ENCODE measurements around the gene CD22.

Gene CD22

DNA sequence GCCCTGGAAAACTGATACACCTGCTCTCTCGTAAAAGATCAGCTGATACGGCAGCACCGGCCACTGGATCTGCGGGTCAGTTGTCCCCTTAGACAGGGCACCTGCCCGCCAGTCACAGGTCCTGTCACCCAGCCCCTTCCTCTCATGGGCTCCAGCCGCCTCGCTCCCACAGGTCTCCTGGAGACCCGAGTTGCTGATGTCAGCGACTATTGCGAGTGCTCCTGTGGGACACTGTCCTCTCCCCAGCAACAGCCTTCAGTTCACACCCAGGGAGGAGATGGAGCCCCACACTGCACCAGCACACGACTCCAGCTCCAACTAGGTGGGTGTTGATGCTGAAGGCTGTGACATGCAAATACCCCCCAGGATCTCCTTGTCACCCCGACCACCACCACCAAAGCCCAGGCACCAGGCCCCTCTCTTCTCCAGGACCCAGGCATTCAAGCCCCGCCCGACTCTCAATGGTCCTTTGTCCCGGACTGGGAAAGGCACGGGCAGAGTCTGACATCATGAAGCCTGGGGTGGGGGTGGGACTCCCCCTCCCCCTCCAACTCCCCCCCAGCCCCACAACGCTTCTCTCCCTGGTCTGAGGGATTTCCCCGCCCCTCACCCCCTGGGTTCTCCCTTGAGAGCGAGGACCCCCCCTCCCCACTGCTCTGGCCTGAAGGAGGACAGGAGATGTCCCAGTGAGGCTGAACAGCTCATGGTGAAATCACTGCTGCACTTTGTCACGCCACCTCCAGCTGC lies 38.4 kb upstream of the CD22 start:
- no peak overlapping the region for H3K27ac ChIP-seq (ENCODE audit: low read length)
- no peaks in the 10 kb centered on the region for H3K36me3 ChIP-seq (ENCODE audit: control insufficient read depth, low read depth, low read length)
- no peaks in the 10 kb centered on the region for H3K4me1 ChIP-seq (ENCODE audit: control insufficient read depth, low read depth, low read length)
- no peak overlapping the region for H3K4me3 ChIP-seq (ENCODE audit: low read length)
- no peak overlapping the region for H3K9ac ChIP-seq (ENCODE audit: low read length)
- H3K9me3 ChIP-seq (ENCODE audit: control insufficient read depth, low read depth, low read length): no peaks in the 10 kb centered on the region
- H3K27me3 ChIP-seq (ENCODE audit: control insufficient read depth, insufficient read depth, low read length): no peaks in the 10 kb centered on the region

DNA sequence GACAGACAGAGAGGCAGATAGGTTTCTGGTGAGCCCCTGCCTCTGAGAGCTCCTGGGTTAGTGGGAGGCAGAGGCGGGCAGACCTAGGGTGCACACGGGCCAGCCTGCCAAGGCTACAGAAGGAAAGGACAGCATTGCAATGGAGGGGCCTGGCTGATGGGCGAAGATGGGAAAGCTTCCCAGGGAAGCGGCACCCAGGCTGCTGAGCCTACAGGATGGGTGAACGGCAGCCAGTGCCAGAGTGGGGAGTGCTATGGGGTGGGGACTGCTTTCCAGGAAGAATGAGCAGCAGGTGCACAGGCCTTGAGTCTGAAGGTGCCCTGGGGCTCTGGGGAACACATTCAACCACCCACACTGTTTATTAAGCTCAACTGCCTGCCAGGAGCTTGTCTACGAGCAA lies 37.7 kb upstream of the CD22 start:
- Histone ChIP-seq H3K4me1 (ENCODE audit: control insufficient read depth, low read depth, low read length) (no peaks in the 10 kb centered on the region), H3K9ac (ENCODE audit: low read length) (no peak overlapping the region), H3K27ac (ENCODE audit: low read length) (no peak overlapping the region), H3K36me3 (ENCODE audit: control insufficient read depth, low read depth, low read length) (no peaks in the 10 kb centered on the region), H3K9me3 (ENCODE audit: control insufficient read depth, low read depth, low read length) (no peaks in the 10 kb centered on the region), H3K4me3 (ENCODE audit: low read length) (no peak overlapping the region), H3K27me3 (ENCODE audit: control insufficient read depth, insufficient read depth, low read length) (no peaks in the 10 kb centered on the region)

DNA sequence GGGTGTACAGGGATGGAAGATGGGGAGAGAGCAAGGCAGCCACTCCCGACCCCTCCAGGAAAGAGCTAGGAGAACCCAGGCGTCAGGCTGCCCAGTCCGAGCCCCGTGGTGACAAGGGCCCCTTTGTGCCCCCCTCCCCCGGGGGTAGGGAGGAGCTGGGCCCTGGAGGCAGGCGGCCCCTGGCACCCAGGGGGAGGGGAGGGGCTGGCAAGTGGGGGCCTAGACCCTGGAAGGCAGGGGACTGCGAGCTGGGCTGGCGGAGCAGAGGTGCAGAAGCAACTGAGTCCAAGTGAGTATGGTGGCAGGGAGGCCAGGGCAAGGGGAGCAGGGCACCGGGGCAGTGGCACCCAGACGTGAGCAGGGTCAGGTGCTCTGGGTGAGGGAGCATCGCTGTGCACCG lies 37.1 kb upstream of the CD22 start, which contains the start of gene MAG:
Gene MAG (plus strand): TSS at position 246 of the 400 bp plus-strand sequence. CDS start 3,248 bp downstream, outside the sequence.
- Histone ChIP-seq H3K27ac (ENCODE audit: low read length) (no peak within 1 kb of the TSS), H3K9me3 (ENCODE audit: control insufficient read depth, low read depth, low read length) (no peaks in the 10 kb centered on the region), H3K4me1 (ENCODE audit: control insufficient read depth, low read depth, low read length) (no peaks in the 10 kb centered on the region), H3K27me3 (ENCODE audit: control insufficient read depth, insufficient read depth, low read length) (no peaks in the 10 kb centered on the region), H3K36me3 (ENCODE audit: control insufficient read depth, low read depth, low read length) (no peaks in the 10 kb centered on the region), H3K4me3 (ENCODE audit: low read length) (no peak within 1 kb of the TSS), H3K9ac (ENCODE audit: low read length) (no peak within 1 kb of the TSS)

DNA sequence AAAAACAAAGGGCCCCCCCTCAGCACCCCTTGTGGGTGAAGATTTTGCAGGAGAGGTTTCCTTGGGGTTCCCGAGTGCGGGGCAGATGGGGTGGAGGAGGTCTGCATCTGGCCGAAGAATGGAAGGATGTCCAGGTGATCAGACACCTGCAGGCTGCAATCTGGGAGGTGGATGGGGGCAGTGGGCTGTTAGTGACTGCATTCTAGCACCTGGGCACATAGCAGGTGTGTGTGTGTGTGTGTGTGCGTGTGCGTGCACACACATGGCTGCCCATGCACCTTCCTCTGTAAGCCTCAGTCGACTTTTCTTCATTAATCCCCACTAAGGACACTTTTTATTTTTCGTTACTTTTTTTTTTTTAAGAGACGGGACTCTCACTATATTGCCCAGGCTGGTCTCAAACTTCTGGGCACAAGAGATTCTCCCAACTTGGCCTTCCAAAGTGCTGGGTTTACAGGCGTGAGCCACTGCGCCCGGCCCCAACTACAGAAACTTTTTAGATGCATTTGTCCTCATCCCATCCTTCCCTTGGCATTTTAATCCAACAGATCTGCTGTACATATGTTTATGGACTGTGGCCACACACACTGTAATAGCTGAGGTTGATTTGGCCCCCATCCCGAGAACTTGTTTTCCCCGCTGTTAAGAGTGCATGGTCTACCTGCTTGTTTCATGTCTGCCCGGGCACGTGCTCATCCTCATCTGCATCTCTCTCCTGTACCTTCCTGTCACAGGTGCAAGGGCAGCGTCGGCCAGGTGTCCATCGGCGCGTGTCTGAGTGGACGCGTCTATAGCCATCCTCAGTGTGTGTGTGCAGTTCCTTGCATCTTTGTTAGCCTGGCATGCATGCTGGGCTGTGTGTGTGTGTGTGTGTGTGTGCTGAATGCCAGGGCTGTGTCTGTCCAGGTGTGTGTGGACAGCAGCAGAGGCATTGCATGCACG lies 36.3 kb upstream of the CD22 start:
- Histone ChIP-seq H3K4me3 (ENCODE audit: low read length) (no peak overlapping the region), H3K27me3 (ENCODE audit: control insufficient read depth, insufficient read depth, low read length) (no peaks in the 10 kb centered on the region), H3K4me1 (ENCODE audit: control insufficient read depth, low read depth, low read length) (no peaks in the 10 kb centered on the region), H3K36me3 (ENCODE audit: control insufficient read depth, low read depth, low read length) (no peaks in the 10 kb centered on the region), H3K9me3 (ENCODE audit: control insufficient read depth, low read depth, low read length) (no peaks in the 10 kb centered on the region), H3K27ac (ENCODE audit: low read length) (no peak overlapping the region), H3K9ac (ENCODE audit: low read length) (no peak overlapping the region)

DNA sequence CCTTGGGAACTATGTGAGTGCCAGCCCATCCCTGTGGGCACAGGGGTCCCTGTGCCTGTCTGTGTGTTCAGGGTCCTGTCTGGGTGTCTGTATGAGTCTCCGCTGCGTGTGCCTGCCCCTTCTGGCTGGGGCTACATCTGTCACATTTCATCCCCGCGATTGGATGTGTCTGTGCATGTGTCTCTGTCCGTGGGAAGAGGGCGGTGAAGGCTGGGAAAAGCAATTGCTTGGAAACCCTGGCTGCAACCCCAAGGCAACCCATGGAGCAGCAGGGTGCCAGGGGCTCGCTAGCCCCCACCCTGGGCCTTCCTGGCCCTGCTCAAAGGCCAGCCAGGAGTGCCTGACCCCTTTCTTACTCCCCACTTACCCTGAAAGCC lies 35.6 kb upstream of the CD22 start:
- Histone ChIP-seq H3K4me1 (ENCODE audit: control insufficient read depth, low read depth, low read length) (no peaks in the 10 kb centered on the region), H3K27me3 (ENCODE audit: control insufficient read depth, insufficient read depth, low read length) (no peaks in the 10 kb centered on the region), H3K27ac (ENCODE audit: low read length) (no peak overlapping the region)

DNA sequence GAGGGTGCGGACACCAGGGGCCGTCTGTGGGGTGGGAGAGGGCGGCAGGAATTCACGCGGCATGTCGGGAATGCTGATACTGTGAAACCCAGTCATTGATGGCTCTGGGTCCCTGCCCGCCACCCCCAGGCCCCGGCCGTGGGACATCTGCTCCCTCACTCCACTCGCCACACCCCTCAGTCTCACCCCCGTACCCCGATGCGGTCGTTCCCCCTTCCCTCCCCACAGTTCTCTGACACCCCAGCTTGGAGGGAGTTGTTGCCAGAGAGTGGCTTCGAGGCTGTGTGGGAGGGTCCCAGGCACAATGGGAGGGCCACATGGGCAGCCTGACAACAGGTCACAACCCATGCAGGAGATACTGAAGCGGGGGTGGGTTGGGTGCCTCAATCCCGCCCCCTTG lies 35.2 kb upstream of the CD22 start:
- Histone ChIP-seq H3K36me3 (ENCODE audit: control insufficient read depth, low read depth, low read length) (no peaks in the 10 kb centered on the region), H3K4me3 (ENCODE audit: low read length) (no peak overlapping the region), H3K9ac (ENCODE audit: low read length) (no peak overlapping the region), H3K27me3 (ENCODE audit: control insufficient read depth, insufficient read depth, low read length) (no peaks in the 10 kb centered on the region), H3K4me1 (ENCODE audit: control insufficient read depth, low read depth, low read length) (no peaks in the 10 kb centered on the region), H3K27ac (ENCODE audit: low read length) (no peak overlapping the region), H3K9me3 (ENCODE audit: control insufficient read depth, low read depth, low read length) (no peaks in the 10 kb centered on the region)

More for the DNA sequence above, 35.6 kb upstream of the CD22 start:
- no peak overlapping the region for H3K9ac ChIP-seq (ENCODE audit: low read length)
- no peak overlapping the region for H3K4me3 ChIP-seq (ENCODE audit: low read length)
- H3K36me3 ChIP-seq (ENCODE audit: control insufficient read depth, low read depth, low read length): no peaks in the 10 kb centered on the region
- no peaks in the 10 kb centered on the region for H3K9me3 ChIP-seq (ENCODE audit: control insufficient read depth, low read depth, low read length)

DNA sequence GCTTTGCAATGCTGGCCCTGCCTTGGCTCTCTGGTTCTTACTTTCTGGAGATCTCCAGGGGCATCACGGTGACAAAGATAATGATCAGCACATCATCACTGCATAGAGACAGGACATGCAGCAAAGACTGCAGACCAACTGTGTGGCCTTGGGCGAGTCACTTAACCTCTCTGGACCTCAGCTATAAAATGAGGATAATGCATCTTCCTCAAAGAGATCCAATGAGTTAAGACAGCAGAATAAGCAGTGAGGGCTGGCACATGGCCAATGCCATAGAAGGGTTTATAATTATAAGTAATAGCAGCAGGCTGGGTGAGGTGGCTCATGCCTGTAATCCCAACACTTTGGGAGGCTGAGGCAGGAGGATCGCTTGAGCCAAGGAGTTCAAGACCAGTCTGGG lies 34.7 kb upstream of the CD22 start:
- Histone ChIP-seq H3K9ac (ENCODE audit: low read length) (no peak overlapping the region), H3K4me3 (ENCODE audit: low read length) (no peak overlapping the region), H3K36me3 (ENCODE audit: control insufficient read depth, low read depth, low read length) (no peaks in the 10 kb centered on the region)

DNA sequence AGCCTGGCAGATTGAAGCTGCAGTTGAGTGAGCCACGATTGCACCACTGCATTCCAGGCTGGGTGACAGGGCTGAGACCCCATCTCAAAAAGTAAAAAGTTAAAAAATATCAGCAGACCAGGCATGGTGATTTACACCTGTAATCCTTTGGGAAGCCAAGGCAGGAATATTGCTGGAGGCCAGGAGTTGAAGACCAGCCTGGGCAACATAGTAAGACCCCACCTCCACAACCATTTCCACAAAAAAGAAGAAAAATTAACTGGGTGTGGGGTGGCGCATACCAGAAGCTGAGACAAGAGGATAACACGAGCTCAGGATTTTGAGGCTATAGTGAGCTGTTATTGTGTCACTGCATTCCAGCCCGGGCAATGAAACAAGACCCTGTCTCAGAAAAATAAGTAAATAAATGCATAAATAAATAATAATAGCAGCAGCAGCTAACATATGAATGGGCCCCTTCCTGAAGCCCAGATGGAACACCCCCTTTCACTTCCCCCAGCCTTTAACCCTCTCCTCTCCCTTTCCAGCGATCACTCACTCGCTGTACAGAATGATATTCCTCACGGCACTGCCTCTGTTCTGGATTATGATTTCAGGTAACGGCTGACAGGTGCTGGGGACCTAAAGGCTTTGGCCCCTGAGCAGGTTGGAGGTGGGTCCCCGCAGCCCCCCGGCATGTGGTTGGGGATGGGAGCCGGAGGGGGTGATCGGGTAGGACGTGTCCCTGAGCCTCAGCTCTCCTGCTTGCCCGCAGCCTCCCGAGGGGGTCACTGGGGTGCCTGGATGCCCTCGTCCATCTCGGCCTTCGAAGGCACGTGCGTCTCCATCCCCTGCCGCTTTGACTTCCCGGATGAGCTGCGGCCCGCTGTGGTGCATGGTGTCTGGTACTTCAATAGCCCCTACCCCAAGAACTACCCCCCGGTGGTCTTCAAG lies 33.9 kb upstream of the CD22 start:
- no peaks in the 10 kb centered on the region for H3K4me1 ChIP-seq (ENCODE audit: control insufficient read depth, low read depth, low read length)
- H3K9ac ChIP-seq (ENCODE audit: low read length): no peak overlapping the region
- H3K36me3 ChIP-seq (ENCODE audit: control insufficient read depth, low read depth, low read length): no peaks in the 10 kb centered on the region
- H3K27ac ChIP-seq (ENCODE audit: low read length): no peak overlapping the region
- no peaks in the 10 kb centered on the region for H3K9me3 ChIP-seq (ENCODE audit: control insufficient read depth, low read depth, low read length)
- no peak overlapping the region for H3K4me3 ChIP-seq (ENCODE audit: low read length)
- no peaks in the 10 kb centered on the region for H3K27me3 ChIP-seq (ENCODE audit: control insufficient read depth, insufficient read depth, low read length)

More for the DNA sequence above, 34.7 kb upstream of the CD22 start:
- Histone ChIP-seq H3K4me1 (ENCODE audit: control insufficient read depth, low read depth, low read length) (no peaks in the 10 kb centered on the region), H3K27ac (ENCODE audit: low read length) (no peak overlapping the region), H3K27me3 (ENCODE audit: control insufficient read depth, insufficient read depth, low read length) (no peaks in the 10 kb centered on the region), H3K9me3 (ENCODE audit: control insufficient read depth, low read depth, low read length) (no peaks in the 10 kb centered on the region)

DNA sequence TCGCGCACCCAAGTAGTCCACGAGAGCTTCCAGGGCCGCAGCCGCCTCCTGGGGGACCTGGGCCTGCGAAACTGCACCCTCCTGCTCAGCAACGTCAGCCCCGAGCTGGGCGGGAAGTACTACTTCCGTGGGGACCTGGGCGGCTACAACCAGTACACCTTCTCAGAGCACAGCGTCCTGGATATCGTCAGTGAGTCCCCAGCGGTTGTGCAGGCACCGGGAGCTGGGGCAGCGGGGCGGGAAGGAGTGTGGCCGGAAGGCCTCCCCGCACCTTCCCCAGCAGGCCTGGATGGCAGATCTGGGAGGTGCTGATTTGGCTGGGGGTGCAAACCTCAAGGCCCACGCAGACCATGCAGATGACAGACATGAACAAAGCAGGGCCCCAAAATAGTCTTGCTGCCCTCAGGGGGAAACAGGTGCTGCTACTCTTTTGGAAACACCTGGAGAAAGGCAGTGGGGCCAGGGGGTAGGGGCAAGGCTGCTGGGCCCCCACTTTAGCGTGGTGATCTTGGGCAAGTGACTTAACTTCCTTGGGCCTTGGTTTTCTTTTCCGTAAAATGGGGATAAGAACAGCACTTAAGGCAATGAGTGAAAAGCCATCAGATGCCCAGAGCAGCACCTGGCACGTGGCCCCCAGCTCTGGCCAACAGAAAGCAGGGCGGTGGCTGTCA lies 33.1 kb upstream of the CD22 start:
- Histone ChIP-seq H3K27me3 (ENCODE audit: control insufficient read depth, insufficient read depth, low read length) (no peaks in the 10 kb centered on the region), H3K27ac (ENCODE audit: low read length) (no peak overlapping the region), H3K4me1 (ENCODE audit: control insufficient read depth, low read depth, low read length) (no peaks in the 10 kb centered on the region), H3K9ac (ENCODE audit: low read length) (no peak overlapping the region), H3K36me3 (ENCODE audit: control insufficient read depth, low read depth, low read length) (no peaks in the 10 kb centered on the region), H3K9me3 (ENCODE audit: control insufficient read depth, low read depth, low read length) (no peaks in the 10 kb centered on the region), H3K4me3 (ENCODE audit: low read length) (no peak overlapping the region)

DNA sequence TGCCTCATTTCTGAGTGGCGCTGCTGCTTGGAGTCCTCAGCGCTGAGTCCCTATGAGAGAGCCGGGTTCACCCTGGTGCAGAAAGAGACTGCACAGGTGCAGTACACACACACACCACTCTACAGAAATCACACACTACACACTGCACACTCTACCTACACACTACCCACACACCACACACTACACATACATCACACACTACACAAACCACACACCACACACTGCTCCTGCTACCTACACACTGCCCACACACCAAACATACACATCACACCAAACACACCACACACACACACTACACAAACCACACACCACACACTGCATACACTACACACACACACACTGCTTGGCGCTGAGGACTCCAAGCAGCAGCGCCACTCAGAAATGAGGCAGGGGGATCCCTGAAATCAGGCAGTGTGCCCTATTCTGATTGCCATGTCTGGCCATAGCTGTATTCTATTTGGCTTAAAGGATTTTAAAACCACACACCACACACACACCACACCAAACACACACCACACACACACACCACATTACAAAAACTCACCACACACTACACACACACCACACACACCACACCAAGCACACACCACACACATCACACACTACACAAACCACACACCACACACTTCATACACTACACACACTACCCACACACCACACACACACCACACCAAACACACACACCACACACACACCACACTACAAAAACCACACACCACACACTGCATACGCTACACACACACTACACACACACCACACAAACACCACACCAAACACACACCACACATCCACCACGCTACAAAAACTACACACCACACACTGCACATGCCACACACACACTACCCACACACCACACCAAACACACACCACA lies 32.1 kb upstream of the CD22 start:
- Histone ChIP-seq H3K9ac (ENCODE audit: low read length) (no peak overlapping the region), H3K36me3 (ENCODE audit: control insufficient read depth, low read depth, low read length) (no peaks in the 10 kb centered on the region), H3K27me3 (ENCODE audit: control insufficient read depth, insufficient read depth, low read length) (no peaks in the 10 kb centered on the region), H3K9me3 (ENCODE audit: control insufficient read depth, low read depth, low read length) (no peaks in the 10 kb centered on the region), H3K4me1 (ENCODE audit: control insufficient read depth, low read depth, low read length) (no peaks in the 10 kb centered on the region), H3K4me3 (ENCODE audit: low read length) (no peak overlapping the region), H3K27ac (ENCODE audit: low read length) (no peak overlapping the region)

Measured in iPS-18a (cell line).